HUDEP-2 (cell line): ENCODE measurements around the gene RTN4RL2.

Source experiments
- DNase-seq, 76 experiments: peaks; one replicate each; lab custom pipeline; 2025; ENCODE audit not compliant: unreplicated experiment in 76 of 76; lab: John Stamatoyannopoulos, UW

RTN4RL2 gene

DNA sequence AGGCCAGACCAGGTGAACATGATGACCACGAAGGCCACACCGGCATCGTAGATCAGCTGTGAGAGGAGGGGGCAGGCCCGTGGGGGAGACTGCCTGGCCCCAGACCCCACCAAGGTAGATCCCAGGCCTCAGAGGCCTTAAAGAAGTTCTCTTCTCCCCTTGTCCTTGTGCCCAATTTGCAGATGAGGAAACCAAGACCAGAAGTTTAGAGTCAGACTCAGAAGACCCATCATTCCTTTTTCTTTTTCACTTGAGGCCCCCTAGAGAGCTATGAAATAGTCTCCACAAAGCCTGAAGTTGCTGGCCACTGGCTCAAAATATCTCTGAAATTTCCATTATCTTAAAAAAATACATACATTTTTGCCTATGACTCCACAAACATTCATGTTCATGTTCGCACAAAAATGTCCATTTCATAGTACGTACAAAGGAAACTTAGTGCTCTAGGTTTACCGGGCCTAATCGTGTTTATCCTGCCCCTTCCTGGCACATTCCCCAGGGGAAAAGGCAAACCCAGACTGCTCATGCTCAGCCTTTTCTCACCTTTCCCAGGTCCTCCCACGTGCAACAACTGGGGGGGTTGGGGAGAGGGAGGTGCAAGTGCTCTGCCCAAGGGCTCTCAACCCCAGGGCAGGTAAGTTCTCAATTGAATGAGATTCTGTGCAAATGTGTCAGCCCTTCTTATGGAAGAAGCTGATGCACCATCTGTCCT is 35.9 kb downstream of the RTN4RL2 start:
- no peak for DNase-seq

DNA sequence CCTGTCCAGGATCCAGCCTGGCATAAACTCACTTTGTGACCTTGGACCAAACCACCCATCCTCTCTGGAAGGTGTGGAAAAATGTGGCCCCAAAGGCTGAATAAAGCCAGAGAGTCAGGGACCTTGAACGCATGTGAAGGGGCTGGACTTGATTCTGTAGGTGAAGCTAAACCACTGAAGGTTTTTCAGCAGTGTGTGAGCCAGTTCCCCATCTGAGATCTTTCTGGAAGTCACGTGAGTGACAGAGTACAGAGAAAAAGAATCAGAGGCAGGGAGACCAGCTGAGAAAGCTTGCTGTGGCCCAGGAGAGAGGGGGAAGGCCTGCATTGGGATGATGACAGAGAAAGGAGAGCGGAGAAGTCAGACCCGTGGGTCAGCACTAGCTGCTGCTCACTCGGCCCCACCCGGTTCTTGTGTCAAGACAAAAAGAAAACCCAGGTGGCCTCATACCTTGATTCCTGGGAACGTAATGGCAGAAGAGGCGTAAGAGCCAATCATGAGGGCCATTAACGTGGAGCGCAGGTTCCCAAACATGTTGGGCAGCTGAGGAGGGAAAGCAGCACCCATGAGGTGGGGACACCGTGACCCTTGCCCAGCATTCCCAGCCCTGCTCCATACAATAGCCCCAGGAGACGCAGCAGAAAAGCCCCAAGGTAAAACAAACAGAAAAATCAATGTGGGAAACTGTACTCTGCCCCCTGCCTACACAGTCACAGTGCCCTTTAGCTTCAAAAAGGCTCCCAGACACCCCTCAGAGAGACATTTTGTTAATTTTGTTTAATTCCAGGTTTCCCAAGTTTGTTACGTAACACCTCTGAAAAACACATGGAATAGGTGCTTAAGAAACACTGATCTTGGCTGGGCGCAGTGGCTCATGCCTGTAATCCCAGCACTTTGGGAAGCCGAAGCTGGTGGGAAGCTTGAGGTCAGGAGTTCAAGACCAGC is 37.2 kb downstream of the RTN4RL2 start:
- no peak for DNase-seq

DNA sequence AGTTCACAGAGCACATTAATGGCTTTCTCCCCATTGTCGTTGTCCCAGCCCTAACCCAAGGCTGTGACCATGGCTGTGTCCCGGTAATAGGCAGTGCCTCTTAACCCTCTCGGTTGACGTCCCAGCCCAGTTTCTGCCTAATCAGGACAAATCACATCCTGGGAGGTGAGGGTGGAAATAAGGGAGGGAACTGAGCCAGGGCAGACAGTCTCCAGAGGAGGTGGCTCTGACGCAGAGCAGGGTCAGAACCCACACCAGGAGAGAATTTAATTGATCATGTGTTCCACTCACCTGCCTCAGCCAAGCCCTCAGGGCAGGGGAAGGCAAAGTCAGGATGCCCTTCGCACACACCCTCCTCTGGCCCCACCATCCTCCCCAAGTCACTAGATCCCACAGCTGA is 38.2 kb downstream of the RTN4RL2 start:
- no peak for DNase-seq

DNA sequence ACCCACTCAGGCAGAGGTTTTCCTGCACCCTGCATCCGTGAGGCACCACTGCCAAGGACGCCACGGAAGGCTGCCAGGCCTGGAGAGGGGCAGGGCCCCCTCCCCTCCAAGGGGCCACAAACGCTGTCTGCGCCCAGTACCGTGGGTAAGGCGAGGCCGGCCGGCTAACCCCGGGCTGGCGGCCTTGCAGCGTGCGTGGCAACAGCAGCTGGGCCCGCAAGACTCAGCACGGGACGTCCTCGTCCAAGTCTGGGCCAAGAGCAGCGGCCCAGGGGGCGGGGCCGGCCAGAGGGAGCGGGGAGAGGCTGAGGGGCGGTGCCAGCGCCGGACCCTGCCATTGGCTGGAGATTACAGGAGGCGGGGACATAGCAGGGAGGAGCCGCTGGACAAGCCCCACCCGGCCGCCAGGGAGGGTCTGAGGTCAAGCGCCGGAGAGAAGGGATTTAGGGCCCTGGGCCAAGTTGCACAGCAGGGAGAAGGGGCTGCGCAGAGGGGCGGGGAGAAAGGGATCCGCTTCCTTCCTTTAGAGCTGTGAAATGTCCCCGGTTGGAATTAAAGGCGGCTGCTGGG is 39.2 kb downstream of the RTN4RL2 start:
- DNase-seq: peak in 74 of 76 experiments; percentile 28 to 95 (median 89)

DNA sequence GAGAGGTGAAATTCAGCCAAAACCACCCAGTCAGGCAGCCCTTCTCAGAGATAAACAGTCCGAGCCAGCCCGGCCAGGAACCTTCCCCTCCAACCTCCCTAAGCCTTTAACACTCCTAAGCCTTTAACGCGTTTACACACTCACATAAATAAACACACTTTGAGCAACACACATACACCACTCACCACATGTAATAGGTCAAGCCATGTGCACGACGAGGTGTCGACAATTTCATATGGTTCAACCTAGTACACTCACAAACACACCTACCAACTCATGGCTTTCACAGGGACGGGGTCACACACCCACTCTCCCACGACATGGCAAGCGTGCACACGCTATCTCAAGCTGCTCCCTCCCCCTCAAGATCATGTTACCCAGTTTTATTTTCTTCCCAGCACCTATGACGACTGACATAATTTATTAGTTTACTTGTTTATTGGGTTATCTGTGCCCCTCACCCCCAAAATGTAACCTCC is 39.7 kb downstream of the RTN4RL2 start:
- DNase-seq: peak in 10 of 76 experiments; percentile 13 to 79 (median 46)

DNA sequence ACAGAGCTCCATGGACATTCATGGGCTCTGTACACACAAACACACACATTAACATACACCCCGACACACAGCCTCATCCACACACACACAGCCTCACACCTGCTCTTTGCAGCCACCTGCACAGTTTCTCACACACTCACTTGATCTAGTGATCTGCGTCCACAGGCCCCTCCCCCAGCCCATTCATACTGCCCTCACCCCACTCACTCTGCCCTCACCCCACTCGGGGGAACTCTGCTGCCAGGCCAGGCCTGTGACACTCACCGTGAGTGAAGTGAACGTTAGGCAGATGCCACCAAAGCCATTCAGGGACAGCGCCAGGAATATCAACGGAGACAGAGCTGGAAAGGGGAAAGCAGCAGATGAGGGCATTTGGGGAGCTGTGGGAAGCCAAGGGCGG is 40.2 kb downstream of the RTN4RL2 start:
- no peak for DNase-seq

DNA sequence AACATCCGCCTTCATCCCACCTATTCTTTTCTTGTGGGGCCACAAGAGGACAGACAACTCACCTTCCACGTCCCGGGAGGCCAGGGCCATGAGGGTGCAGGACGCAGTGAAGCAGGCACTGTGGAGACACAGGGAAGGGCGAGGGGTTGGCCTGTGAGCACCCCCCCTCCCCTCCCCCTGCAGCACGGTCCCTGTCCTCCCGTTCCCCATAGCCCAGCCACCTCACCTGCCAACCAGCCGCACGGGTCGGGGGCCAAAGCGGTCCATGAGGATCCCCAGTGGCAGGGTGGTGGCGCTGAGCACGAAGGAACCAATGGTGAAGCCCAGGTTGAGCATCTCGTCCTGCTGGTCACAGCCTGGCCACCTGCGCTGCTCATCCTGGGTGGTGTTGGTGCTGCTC is 40.6 kb downstream of the RTN4RL2 start:
- no peak for DNase-seq

DNA sequence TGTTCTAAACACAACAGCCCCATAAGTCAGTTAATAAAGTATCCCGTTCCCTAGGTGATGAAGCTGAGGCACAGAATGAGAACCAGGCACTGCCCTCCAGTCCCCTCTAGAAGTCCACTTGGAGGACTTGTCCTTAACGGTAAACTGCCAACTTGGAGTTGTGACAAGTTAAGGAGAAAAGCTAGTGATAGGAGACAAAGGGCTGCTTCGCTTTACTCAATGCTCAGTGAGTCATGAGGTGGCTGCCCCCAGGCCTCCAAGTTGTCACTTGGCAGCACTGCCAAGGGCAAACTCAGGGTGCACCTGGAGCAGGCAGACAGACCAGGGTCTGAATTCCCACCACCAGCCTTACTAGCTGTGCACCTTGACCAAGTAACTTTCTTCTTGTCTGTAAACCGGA is 41.6 kb downstream of the RTN4RL2 start:
- peak in 40 of 76 experiments; percentile 4 to 60 (median 24) for DNase-seq

DNA sequence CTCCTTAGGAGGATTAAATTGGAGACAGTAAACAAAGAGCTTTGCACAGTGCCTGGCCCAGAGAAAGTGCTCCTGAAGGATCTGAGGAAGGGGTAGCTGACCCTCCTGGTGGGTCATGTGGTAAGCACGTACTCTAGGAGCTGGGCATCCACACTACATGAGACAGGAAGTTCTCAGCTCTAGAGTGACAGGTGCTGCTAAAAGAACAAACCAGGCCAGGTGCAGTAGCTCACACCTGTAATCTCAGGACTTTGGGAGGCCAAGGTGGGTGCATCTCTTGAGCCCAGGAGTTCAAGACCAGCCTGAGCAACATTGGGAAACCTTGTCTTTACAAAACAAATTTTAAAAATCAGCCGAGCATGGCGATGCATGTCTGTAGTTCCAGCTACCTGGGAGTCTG is 42.0 kb downstream of the RTN4RL2 start:
- no peak for DNase-seq

DNA sequence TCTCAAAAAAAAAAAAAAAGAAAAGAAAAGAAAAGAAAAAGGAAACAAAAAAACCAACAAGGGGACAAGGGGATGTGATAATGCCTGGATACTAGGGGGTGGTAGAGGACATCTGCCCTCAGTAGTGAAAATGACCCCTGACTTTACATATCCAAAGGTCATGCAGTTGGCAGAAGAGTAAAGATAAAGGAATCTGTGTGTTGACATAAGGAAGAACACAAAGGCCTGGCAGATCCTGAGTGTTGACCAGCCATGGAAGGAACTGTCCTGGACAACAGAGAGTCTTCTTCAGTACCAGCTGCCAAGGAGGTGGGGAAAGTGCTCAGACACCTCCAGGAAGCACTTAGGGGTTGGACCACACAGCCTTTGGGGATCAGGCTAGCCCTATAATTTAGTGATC is 42.5 kb downstream of the RTN4RL2 start:
- no peak for DNase-seq

DNA sequence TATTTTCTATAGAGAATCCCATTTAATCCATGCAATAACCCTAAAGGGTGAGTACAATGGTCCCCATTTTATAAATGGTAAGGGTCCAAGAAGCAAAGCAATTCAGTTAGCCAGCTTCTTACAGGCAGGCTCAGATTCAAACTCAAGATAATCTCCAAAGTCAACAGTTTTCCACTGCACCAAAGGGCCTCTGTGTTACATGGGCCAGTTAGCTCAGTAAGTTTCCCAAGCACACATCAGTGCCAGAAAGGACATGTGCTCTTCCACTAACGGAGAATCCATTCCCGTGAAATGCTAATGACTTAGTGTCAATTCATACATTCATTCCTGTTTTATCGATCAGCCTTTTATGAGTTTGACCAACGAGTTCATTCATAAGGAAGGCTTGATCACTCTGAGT is 44.2 kb downstream of the RTN4RL2 start:
- no peak for DNase-seq

DNA sequence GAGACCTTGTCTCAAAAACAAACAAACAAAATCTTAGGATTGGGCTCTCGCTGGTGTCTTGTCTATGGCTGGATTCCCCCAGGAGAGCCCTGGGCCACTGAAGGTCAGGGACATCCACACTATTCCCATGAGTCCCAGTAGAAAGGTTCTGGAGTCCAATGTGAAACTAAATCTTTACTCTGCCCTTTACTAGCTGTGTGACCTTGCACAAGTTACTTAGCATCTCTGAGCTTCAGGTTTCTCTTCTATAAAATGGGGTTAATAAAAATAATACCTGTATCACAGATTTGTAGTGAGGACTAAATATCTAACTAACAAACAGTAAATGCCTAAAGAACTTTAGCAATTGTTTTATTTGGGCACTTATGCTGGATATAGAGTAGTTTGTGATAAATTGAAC is 46.2 kb downstream of the RTN4RL2 start:
- DNase-seq: no peak

DNA sequence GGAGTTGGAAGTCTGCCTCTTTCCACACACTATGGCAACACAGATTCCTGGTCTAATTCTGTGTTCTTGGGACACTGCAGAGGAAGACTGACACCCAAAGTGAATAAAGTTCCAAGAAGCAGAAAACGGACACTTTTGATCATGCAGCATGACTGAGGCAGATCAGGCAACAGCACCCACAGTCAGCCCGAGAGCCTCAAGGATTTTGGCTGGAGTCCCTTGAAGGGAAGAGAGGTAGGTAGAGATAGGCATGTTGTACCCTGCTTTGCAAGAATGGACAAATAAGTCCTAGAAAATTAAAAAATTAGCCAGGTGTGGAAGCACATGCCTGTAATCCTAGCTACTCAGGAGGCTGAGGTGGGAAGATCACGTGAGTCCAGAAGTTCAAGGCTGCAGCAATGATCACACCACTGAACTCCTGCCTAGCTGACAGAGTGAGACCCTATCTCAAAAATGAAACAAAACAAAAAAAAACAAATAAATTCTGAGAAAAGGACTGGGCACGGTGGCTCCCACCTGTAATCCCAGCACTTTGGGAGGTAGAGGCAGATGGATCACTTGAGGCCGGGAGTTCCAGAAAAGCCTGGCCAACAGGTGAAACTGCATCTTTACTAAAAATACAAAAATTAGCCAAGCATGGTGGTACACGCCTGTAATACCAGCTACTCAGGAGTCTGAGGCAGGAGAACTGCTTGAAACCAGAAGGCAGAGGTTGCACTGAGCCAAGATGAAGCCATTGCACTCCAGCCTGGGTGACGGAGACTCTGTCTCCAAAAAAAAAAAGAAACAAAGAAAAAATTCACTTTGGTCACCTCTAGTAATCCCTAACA is 48.2 kb downstream of the RTN4RL2 start:
- DNase-seq: no peak

DNA sequence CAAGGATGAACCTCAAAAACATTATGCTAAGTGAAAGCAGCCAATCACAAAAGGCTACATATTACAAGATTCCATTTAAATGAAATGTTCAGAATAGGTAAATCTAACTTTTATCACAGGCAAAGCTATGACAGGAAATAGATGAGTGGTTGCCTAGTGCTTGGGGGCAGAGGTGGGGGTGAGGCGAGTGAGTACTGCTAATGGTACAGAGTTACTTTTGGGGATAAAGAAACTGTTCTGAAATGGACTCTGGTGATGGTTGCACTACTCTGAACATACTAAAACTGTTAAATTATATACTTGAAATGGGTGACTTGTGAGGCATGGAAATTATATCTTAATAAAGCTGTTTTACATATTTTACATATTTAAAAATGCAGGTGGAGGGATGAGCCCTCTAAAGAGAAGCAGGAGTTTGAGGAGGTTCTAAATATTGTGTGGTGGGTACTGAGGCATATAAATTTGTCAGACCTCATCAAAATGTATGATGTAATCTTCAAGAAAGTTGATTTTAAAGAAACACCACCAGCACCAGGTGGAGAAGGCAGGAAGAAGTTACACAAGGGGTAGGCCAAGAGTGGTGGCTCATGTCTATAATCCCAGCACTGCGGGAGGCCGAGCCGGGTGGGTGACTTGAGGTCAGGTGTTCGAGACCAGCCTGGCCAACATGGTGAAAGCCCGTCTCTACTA is 51.6 kb downstream of the RTN4RL2 start:
- DNase-seq: no peak

DNA sequence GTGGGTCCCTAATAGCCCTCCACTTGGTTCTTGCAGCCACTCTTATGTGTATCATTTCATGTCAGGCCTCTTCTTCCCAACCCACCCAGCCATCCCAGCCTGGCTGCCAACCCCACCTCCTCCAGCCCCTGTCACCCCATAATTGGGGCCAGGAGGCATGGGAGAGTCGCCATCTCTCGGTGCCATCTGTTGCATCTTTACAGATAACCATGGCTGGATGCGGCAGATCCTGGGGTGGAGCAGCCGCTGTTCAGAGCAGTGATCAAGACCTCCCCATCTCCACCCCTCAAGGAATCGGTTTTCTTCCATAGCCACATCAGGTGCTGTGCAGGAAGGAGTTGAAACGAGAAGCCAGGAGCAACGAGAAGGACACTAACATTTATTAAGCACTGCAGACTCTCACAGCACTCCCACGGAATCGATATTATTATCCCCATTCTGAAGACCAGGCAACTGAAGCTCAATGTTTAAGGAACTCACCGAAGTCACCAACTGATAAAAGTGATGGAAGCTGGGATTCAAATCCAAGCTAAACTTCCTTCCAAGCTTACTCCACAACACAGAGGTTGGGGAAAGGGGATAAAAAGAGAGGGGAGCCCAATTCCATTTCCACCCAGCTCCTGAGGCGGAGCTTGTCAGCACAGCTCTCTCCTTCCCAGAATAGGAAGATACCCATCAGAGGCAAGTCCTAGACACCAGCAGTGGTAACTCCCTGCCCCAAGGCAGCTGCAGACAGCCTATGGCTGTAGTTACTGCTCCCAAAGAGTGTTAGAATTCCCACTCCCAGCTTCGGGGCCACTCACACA is 52.5 kb downstream of the RTN4RL2 start:
- DNase-seq: peak in 71 of 76 experiments; percentile 11 to 86 (median 67)

DNA sequence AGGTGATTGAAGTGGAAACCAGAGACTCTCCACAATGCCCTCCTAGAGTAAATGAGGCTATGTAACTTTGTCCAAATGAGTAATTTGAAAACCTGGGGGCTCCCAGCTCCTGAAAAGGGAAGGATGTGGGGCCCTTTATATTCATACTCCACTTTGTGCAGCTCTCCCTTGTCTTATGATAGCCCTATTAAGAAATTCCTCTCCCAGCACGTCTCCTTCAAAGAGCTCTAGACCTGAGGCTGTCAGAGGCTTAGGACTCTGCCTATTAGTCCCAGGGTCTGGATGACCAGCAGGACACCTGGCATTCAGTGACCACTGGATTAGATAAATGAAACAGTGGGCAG is 53.1 kb downstream of the RTN4RL2 start:
- DNase-seq: peak in 5 of 76 experiments; percentile 24 to 56 (median 32)

DNA sequence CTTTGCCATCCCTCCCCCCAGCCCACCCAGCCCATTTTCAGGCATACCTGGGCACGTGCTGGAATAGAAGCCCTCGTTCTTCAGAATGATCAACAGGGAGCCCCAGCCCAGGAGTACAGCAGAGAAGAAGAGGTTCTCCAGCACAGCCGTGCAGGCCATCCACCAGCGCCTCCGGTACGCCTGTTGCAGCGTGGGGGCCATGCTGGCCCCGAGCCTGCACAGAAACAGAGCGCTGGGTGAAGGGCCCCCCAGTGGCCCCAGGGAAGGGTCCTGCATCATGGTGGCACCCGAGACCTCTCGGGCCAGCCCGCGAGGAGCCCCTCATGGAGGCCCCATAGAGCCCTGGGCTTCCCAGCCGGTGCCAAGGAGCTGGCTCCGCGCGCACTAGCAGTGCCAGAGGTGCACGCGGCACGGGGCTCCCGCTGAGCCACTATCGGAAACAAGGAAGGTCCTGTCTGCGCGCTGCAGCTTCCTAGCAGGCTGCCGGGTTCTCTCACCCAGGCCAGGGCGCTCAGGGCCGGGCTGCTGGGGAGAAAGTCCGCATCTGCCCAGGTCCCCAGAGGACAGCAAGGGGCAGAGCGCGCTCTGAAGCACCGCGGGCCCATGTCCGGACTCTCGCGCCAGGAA is 53.7 kb downstream of the RTN4RL2 start:
- DNase-seq: peak in 34 of 76 experiments; percentile 8 to 62 (median 32)

DNA sequence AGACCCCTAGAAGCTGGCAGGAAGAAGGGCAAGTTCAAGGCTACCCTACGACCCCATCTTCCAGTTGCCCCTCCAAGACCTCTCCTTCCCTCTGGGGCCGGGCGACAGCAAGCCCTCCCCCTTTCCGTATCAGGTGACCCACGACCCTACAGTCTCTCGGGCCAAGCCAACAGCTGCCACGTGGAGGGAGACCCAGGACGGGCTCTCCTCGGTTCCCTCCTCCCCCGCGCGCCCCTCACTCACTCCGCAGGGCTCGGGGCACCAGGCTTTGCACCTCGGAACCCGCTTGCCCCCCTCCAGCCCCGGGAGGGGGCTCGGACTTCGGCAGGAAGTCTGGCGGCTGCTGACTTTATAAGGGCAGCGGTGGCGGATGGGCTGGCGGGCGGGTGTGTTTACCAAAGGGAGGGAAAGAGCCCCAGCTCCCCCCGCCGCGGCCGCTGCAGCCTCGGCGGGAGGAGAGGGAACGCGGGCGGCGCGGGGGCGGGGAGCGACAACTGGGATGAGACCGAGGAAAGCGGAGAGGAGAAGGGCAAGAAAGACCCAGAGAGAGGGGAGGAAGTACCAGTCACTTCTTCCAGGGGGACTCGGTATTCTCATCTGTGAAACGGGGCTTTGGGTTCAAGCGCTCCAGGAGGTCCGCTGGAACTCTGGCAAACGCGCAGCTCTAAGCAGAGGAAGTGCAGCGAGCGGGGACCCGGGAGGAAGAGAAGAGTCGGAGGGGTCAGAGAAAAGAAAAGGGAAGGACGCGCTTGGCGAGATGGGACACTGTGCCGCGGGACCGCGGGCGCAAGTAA is 54.4 kb downstream of the RTN4RL2 start:
- peak in 39 of 76 experiments; percentile 13 to 64 (median 39) for DNase-seq
